ENCODE results near the gene FBP2.

The FBP2 gene

DNA sequence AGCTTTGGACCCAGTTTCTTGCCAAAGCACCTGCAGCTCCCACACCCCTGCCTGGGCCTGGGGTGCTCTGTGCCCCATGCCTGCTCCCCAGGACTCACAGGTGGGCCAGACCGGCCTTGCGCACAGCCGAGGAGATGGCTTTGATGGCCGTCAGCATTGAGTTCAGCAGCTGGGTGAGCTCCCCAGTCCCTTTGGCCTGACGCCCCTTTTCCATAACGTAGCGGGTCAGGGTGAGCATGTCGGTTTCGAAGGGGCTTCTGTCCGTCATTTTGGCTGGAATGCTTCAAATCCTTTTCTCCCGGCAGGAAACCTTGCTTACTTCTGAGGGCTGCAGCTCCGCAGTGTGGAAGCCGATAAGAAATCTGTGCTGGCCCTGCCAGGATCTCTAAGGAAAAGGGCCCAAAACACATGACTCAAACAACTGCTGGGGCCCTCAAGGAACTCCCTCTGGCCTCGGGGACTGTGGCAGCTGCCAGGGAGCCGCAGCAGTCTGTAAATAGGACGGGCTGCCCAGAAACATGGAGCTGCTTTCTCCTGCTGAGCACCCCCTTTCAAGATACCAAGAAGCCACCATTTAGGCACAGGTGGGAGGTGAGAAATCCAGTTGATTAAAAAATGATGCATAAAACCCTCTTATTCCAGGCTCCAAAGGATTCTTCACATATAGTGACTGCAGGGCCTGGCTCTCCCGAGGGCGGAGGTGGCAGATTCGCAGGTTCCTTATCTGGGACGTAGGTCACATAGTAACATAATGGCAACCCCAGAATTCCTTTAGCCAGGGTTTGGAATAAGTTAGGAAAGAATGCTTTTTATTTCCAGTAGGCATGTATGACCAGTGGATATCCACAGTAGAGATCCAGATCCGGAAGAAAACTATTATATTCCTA, at the start of gene FBP2:
FBP2 (minus strand) TSS at position 366 of the 887 bp plus-strand sequence; CDS start at position 268, 98 bp downstream.
- no peaks in the 10 kb centered on the region for H3F3A ChIP-seq (ENCODE audit: insufficient read depth)
- H3K27me3 ChIP-seq (ENCODE audit: low read length) = no peaks in the 10 kb centered on the region
- no peaks in the 10 kb centered on the region for H3K9me3 ChIP-seq (ENCODE audit: insufficient read depth, low read length)
- H3K4me2 ChIP-seq (ENCODE audit: low read depth, low read length, poor library complexity, severe bottlenecking) = no peak within 1 kb of the TSS
- H4K20me1 ChIP-seq (ENCODE audit: low read depth, low read length) = no peaks in the 10 kb centered on the region
- H3K4me3 ChIP-seq (ENCODE audit: insufficient read depth, low read length, poor library complexity, severe bottlenecking) = no peak within 1 kb of the TSS
- no peak within 1 kb of the TSS for H3K9ac ChIP-seq (ENCODE audit: low read length)
- no peak within 1 kb of the TSS for H3K27ac ChIP-seq (ENCODE audit: low read depth, low read length)
- TF ChIP-seq EZH2phosphoT487 (conservative IDR thresholded peaks at IDR 0.05; ENCODE audit: low read length) = no peak
- TF ChIP-seq, protein P1, sequence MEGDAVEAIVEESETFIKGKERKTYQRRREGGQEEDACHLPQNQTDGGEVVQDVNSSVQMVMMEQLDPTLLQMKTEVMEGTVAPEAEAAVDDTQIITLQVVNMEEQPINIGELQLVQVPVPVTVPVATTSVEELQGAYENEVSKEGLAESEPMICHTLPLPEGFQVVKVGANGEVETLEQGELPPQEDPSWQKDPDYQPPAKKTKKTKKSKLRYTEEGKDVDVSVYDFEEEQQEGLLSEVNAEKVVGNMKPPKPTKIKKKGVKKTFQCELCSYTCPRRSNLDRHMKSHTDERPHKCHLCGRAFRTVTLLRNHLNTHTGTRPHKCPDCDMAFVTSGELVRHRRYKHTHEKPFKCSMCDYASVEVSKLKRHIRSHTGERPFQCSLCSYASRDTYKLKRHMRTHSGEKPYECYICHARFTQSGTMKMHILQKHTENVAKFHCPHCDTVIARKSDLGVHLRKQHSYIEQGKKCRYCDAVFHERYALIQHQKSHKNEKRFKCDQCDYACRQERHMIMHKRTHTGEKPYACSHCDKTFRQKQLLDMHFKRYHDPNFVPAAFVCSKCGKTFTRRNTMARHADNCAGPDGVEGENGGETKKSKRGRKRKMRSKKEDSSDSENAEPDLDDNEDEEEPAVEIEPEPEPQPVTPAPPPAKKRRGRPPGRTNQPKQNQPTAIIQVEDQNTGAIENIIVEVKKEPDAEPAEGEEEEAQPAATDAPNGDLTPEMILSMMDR (IDR thresholded peaks at IDR 0.05; ENCODE audit: insufficient read depth, low read length, poor library complexity, severe bottlenecking) = no peak
- H3K79me2 ChIP-seq (ENCODE audit: insufficient read depth, low read length) = no peaks in the 10 kb centered on the region
- H3K36me3 ChIP-seq (ENCODE audit: low read length) = no peaks in the 10 kb centered on the region
- no peaks in the 10 kb centered on the region for H3K9me2 ChIP-seq (replicated peaks; ENCODE audit: insufficient read depth, low read length)
- H2AFZ ChIP-seq (ENCODE audit: low read depth, low read length, severe bottlenecking) = no peak within 1 kb of the TSS

DNA sequence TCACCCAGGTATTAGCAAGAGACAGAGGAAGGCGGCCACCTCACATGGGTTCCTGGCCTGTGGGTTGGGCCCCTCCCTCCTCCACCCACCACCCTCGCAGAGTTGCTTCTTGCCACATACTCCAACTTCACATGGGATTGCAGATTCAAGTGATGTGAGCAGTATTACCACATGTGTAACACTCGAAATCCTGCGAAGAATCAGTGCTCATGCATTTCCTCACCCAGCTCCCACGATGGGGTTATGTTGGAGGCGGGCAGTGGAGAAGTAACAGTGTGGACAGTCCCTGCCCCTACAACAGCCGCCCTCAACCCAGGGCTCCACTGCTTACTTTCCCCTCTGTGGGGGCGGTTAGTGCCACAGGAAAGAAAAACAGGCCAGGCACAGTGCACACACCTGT, 49.6 kb upstream of the FBP2 start:
- H3K9ac ChIP-seq (ENCODE audit: low read length) = no peak overlapping the region
- H2AFZ ChIP-seq (ENCODE audit: low read depth, low read length, severe bottlenecking) = no peak overlapping the region
- no peak overlapping the region for H3K4me2 ChIP-seq (ENCODE audit: low read depth, low read length, poor library complexity, severe bottlenecking)
- no peak overlapping the region for H3K4me3 ChIP-seq (ENCODE audit: insufficient read depth, low read length, poor library complexity, severe bottlenecking)
- H3K27ac ChIP-seq (ENCODE audit: low read depth, low read length) = no peak overlapping the region
- H4K20me1 ChIP-seq (ENCODE audit: low read depth, low read length) = no peaks in the 10 kb centered on the region
- no peak for TF ChIP-seq EZH2phosphoT487 (conservative IDR thresholded peaks at IDR 0.05; ENCODE audit: low read length)
- TF ChIP-seq, protein P1 (IDR thresholded peaks at IDR 0.05; ENCODE audit: insufficient read depth, low read length, poor library complexity, severe bottlenecking) = no peak
- peaks cover 7% of the 10 kb centered on the region; the same call in 1 of the 2 replicates for H3K9me3 ChIP-seq (ENCODE audit: insufficient read depth, low read length)
- H3K79me2 ChIP-seq (ENCODE audit: insufficient read depth, low read length) = no peaks in the 10 kb centered on the region
- no peaks in the 10 kb centered on the region for H3F3A ChIP-seq (ENCODE audit: insufficient read depth)
- H3K9me2 ChIP-seq (replicated peaks; ENCODE audit: insufficient read depth, low read length) = no peaks in the 10 kb centered on the region
- H3K36me3 ChIP-seq (ENCODE audit: low read length) = no peaks in the 10 kb centered on the region
- H3K27me3 ChIP-seq (ENCODE audit: low read length) = no peaks in the 10 kb centered on the region

DNA sequence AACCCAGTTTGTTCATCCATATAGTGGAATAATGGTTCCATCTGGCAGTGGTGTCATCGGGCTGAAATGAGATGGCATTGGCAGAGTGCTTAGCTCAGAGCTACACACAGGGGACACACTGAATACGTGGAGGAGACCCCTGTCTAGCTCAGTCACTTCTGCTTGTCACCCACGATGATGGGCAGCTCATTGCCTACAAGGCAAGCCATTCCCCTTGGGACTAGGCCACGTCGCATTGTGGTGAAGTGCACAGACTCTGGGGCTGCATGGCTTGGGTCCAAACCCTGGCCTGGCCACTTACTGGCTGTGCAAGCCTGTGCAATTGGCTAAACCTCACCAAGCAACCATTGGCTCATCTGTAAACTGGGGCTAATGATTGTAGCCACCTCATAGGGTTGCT, 48.9 kb upstream of the FBP2 start:
- no peaks in the 10 kb centered on the region for H3K27me3 ChIP-seq (ENCODE audit: low read length)
- H3K36me3 ChIP-seq (ENCODE audit: low read length) = no peaks in the 10 kb centered on the region
- H3F3A ChIP-seq (ENCODE audit: insufficient read depth) = no peaks in the 10 kb centered on the region
- H3K9me2 ChIP-seq (replicated peaks; ENCODE audit: insufficient read depth, low read length) = no peaks in the 10 kb centered on the region
- TF ChIP-seq, protein P1 (IDR thresholded peaks at IDR 0.05; ENCODE audit: insufficient read depth, low read length, poor library complexity, severe bottlenecking) = no peak
- peaks cover 7% of the 10 kb centered on the region; the same call in 1 of the 2 replicates for H3K9me3 ChIP-seq (ENCODE audit: insufficient read depth, low read length)
- H4K20me1 ChIP-seq (ENCODE audit: low read depth, low read length) = no peaks in the 10 kb centered on the region
- H3K79me2 ChIP-seq (ENCODE audit: insufficient read depth, low read length) = no peaks in the 10 kb centered on the region
- H3K4me3 ChIP-seq (ENCODE audit: insufficient read depth, low read length, poor library complexity, severe bottlenecking) = no peak overlapping the region
- no peak overlapping the region for H3K9ac ChIP-seq (ENCODE audit: low read length)
- no peak overlapping the region for H3K4me2 ChIP-seq (ENCODE audit: low read depth, low read length, poor library complexity, severe bottlenecking)
- no peak overlapping the region for H2AFZ ChIP-seq (ENCODE audit: low read depth, low read length, severe bottlenecking)
- H3K27ac ChIP-seq (ENCODE audit: low read depth, low read length) = no peak overlapping the region

Measured in SU-DHL-6 (cell line).